HG03354 (cell line): ENCODE results near the gene ANXA7.
"Not testable (repeated sequence)": the region's sequence is repeated elsewhere in the genome, so short reads cannot be mapped to it uniquely, and the experiment has no call there.

Experiments
- ATAC-seq: cut with Tn5 transposase; IDR thresholded peaks from one replicate; pipeline ENCODE4 v1.9.1; 2021; ENCODE audit warnings: mild to moderate bottlenecking; ENCODE audit not compliant: unreplicated experiment, poor library complexity, severe bottlenecking

The ANXA7 gene

GRCh38 chr10:73357166-73357565, 56.7 kb downstream of the ANXA7 start:
- no peak for ATAC-seq

GRCh38 chr10:73344269-73344668, 69.6 kb downstream of the ANXA7 start:
- ATAC-seq = no peak

- no peak for ATAC-seq
Observed at GRCh38 chr10:73340121-73340520, 73.7 kb downstream of the ANXA7 start.

GRCh38 chr10:73339436-73339835, 74.4 kb downstream of the ANXA7 start:
- ATAC-seq = no peak

- ATAC-seq = no peak
Observed at GRCh38 chr10:73338801-73339368, 75.0 kb downstream of the ANXA7 start.

GRCh38 chr10:73333202-73333601, 80.7 kb downstream of the ANXA7 start:
- ATAC-seq = no peak

GRCh38 chr10:73332379-73332778, 81.5 kb downstream of the ANXA7 start:
- no peak for ATAC-seq

- not testable (repeated sequence) for ATAC-seq
Observed at GRCh38 chr10:73328523-73328922, 85.3 kb downstream of the ANXA7 start.

- ATAC-seq = not testable (repeated sequence)
Observed at GRCh38 chr10:73325290-73325689, 88.6 kb downstream of the ANXA7 start.
